HG02840 (cell line): Measurements from ENCODE around the gene CMIP.
"Not testable (repeated sequence)": the region's sequence is repeated elsewhere in the genome, so short reads cannot be mapped to it uniquely, and the experiment has no call there.

Source experiments
- ATAC-seq: cut with Tn5 transposase; IDR thresholded peaks from one replicate; pipeline ENCODE4 v1.9.1; 2021; ENCODE audit warnings: mild to moderate bottlenecking, moderate library complexity, moderate number of reproducible peaks; ENCODE audit not compliant: unreplicated experiment, low FRiP score

The CMIP gene

GRCh38 chr16:81444448-81445121 lies at the start of gene CMIP:
Gene CMIP, plus strand, starts transcription at chr16:81444808.
- ATAC-seq: peak; percentile 87

DNA sequence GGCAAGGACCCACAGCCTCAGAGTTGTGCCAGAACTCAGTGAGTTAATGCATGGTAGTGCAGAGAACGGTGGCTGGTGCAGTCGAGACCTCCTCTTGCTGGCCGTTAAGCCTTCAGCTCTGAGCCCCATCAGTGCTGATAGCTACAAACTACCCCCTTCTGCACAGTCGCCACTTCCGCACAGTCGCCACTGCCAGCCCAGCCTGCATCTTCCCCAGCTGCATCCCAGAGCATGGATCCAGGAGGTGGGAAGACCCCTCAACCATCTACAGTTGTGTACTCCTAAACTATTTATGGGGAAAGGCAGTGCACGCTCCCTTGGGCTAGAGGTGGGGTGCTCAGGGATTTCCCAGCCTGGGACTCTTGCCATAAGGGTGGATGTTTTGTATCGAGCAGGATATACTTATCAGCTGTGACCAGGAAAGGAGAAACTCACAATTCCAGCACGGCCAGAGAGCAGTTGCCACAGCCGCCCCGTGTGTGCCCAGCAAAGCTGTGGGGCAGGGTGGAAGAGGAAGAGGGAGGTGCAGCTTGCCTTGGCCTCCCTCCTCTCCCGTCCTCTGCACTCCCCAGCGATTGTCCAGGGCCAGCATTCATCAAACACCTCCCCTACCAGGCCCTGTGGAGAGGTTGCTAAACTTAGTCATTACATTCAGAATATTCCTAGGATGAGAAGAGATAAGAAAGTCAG lies 49.5 kb upstream of the CMIP start:
- ATAC-seq: no peak

DNA sequence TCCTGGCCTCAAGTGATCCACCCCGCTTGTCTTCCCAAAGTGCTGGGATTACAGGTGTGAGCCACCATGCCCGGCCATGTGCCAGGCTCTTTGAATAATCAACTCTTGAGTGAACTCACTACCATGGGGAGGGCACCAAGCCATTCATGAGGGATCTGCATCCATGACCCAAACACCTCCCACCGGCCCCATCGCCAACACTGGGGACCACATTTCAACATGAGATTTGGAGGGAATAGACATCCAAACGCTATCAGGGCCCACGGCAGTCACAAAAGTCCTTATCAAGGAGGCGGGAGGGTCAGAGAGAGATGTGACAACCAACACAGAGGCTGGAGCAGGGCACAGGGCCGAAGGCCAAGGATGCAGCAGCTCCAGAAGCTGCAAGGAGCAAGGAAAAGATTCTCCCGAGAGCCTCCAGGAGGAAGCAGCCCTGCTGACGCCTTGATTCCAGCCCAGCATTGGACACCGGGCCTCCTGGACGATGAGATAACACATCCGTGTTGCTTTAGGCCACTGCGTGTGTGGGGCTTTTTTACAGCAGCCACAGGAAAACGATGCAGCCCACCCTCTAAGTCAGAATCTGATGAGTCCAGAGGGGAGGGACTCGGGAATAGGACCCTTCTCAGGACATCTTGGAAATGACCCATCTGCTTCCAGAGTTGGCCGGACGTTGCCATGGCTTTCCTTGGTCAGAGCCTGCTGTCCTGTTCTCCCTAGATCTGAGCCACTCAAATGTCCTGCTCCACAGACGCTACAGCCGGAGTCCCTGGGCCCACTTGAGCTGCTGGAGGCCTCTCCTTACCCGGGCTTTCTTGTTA lies 47.3 kb upstream of the CMIP start:
- ATAC-seq: no peak

- ATAC-seq: no peak
These were observed 46.6 kb upstream of the CMIP start for GRCh38 chr16:81397879-81398520.

- no peak for ATAC-seq
These were observed 44.7 kb upstream of the CMIP start for GRCh38 chr16:81399909-81400308.

- no peak for ATAC-seq
These were observed 43.3 kb upstream of the CMIP start for GRCh38 chr16:81401035-81401950.

DNA sequence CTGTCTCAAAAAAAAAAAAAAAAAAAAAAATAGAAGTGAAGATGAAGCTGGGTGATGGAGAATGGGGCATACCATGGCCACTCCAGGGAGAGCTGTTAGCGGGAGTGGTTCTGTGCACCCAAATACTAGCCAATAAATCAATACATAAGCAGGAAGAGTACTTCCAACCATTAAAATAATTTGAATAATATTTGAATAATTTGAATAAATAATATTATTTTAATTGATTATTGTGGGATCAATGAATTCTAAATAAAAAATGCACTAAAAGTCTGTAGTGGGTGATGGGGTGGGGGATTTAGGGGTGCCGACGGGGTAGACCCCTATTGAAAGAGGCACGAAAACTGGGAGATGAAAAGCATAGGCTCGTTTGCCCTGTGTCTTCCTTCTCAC lies 41.4 kb upstream of the CMIP start:
- ATAC-seq: no peak

DNA sequence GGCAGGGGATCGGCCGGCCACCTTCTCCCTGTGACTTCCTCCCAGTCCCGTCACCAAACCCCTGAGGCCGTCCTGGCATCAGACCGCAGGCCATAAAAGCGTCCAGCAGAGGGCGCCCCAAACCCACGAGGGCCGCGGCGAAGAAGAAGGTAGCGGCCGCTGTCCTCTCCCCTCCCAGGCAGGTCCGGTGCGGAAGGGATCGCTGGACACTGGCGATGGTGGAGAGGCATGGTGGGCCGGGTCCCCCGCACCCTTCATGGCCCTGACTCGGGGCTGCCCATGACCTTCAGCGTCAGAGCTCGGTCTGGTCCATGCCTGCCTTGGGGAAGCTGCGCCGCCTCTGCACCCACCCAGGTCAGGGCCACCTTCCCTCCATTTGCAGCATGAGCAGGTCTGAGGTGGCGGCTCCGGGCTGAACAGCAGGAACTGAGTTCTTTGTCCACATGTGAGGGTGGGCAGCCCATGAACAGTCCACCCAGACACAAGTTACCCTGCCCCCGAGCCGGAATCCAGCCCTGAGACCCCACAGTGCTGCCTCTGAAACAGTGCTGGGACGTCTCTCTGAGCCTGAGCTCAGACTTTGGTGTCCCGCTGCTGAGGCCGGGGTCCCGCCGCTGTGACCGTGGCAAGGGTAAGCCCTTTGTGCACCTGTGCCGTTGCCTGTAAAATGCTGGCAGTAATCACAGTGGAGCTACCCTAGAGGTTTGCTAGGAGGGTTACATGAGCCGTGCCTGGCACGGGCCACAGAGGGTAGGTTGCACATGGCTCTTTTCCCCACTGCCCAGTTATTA lies 40.8 kb upstream of the CMIP start:
- peak; percentile 63 for ATAC-seq

DNA sequence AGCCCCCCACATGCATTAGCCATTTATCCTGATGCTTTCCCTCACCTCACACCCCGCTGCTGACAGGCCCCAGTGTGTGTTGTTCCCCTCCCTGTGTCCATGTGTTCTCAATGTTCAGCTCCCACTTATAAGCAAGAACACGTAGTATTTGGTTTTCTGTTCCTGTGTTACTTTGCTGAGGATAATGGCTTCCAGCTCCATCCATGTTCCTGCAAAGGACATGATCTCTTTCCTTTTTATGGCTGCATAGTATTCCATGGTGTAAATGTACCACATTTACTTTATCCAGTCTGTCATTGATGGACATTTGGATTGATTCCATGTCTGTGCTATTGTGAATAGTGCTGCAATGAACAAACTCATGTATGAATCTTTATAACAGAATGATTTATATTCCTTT lies 39.6 kb upstream of the CMIP start:
- not testable (repeated sequence) for ATAC-seq

DNA sequence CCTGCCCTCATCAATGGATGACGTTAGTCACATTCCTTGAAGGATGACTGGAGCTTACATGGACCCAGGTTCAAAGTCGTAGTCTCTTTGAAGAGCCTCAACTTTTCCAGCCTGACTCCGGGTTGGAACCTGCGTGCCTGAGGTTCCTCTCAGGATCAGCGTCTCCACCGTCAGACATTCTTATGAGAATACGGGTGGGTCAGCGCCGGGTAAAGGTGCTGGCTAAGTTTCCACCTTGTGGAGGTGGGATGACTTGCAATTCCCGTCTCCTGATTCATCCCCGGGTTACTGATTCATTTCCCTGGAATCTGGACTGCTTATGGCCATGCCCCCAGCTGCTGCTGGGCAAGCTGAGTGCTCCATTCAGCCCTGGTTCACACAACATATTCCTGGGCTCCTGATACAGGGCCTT lies 38.9 kb upstream of the CMIP start:
- ATAC-seq: no peak

- ATAC-seq: no peak
These were observed 36.1 kb upstream of the CMIP start for GRCh38 chr16:81408409-81408950.

- ATAC-seq: no peak
These were observed 35.5 kb upstream of the CMIP start for GRCh38 chr16:81409016-81409556.

DNA sequence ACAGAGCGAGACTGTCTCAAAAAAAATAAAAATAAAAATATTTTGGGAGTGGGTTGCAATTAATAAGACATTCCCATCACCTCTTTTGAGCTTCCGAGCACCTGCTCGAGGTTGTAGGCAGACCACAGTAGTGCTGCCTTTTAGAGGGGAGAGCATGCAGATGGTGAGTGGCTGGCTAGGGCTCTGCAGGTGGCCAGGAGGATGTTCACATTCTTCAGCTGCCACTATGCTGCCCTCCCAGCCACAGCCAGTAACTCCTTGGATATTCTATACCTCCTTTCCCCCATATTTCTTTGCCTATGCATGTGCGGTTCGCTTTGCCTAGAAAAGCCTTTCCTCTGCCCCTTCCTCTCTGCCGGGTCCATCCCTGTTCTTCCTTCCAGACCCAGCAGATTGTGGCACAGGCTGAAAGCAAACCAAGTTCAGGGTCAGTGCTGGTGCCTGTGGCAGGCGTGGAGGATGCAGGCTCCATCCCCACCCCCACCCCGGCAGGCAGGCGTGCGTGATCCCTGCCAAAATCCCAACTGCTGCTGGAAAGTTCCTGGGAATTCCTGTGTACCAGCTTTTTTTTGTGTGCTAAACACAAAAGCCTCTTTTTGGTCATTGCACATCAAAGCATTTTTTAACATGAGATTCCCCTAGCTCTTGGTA lies 33.8 kb upstream of the CMIP start:
- no peak for ATAC-seq

GRCh38 chr16:81413245-81413990 lies 31.2 kb upstream of the CMIP start:
- ATAC-seq: no peak

DNA sequence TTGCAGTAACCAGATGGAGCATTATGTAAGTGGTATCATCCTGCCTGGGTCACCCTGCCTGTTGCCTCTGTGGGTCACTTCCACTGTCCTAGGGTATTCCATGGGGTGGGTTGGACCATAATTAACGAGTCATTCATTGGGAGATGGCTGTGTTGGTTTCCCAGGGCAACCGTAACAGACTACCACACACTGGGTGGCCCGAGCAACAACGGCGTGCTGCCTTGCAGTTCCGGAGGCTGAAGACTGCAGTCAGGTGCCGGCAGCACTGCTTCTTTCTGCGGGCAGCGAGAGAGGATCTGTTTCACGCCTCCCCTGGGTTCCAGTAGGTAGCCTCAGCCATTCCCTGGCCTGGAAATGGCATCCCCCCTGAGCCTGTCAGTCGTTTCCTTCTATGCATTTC lies 28.9 kb upstream of the CMIP start:
- ATAC-seq: no peak

DNA sequence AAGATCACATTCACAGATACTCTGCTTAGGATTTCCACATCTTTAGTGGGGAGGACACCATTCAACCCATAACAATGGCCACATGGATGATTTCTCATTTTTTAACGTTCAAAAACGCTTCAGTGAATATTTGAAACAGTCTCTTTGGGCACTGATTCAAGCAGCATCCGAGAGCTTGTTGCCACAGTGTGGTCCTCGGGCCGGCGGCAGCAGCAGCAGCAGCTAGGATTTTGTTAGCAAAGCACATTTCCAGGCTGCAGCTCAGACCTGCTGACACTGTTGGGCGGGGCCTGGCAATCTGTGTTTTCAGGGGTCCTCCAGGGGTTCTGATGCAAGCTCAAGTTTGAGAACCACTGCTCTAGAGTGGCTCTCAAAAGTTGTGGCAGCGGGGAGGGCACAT lies 27.9 kb upstream of the CMIP start:
- ATAC-seq: no peak

DNA sequence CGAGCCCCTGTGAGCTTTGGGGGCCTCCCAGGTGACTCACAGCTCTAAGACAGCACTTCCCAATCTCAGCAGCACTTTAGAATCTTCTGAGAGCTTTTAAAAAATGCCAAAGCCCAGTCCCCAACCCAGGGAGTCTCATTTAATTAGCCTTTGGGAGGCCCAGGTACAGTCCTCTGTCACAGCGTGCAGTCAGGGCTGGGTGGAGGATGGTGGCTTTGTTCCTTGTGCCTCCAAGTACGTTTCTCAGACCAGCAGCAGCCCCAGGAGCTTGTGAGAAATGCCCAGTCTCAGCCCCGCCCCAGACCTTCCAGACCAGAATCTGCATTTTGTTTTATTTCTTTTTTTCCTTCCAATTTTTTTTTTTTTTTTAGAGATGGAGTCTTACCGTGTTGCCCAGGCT lies 27.4 kb upstream of the CMIP start:
- ATAC-seq: no peak
